Lung (tissue), 12 donors: Measurements from ENCODE around the gene TVP23C. TPM values are rescaled to one million over a fixed set of nuclear protein-coding genes. Genes with fewer than 3 reads are reported as not detected.

ENCODE experiments used
- ATAC-seq: fragments of 200-7000 bp; cut with Tn5 transposase; one replicate; pipeline ENCODE4 v1.9.1; 2020; ENCODE audit warnings: moderate number of reproducible peaks; ENCODE audit not compliant: insufficient read depth, low FRiP score
- DNase-seq, 3 donors: peaks; one replicate each; pipeline ENCODE4 v3.0.0-alpha.2; 2013 to 2017
- H3K27ac ChIP-seq, 2 donors: one replicate each; pipeline ENCODE4 v1.5.1; 2013; ENCODE audit warnings: mild to moderate bottlenecking in 2 of 2, moderate library complexity in 2 of 2, control low read depth in 1 of 2, inconsistent platforms in 1 of 2, low read depth in 1 of 2, low read length in 1 of 2
- H3K27me3 ChIP-seq, 3 donors: one replicate each; pipeline ENCODE4 v1.5.1; 2013; ENCODE audit warnings: low read length in 2 of 3; ENCODE audit not compliant: control insufficient read depth in 3 of 3, insufficient read depth in 3 of 3
- H3K36me3 ChIP-seq, 4 donors: one replicate each; pipeline ENCODE4 v1.5.1; 2013; ENCODE audit warnings: low read length in 4 of 4, mild to moderate bottlenecking in 1 of 4, moderate library complexity in 1 of 4; ENCODE audit not compliant: control insufficient read depth in 4 of 4, insufficient read depth in 4 of 4
- H3K4me1 ChIP-seq, 5 donors: one replicate each; pipeline ENCODE4 v1.5.1; 2013; ENCODE audit warnings: low read length in 5 of 5, mild to moderate bottlenecking in 2 of 5, moderate library complexity in 1 of 5; ENCODE audit not compliant: control insufficient read depth in 5 of 5, insufficient read depth in 5 of 5
- H3K4me3 ChIP-seq: one replicate; pipeline ENCODE4 v1.5.1; 2013; ENCODE audit warnings: mild to moderate bottlenecking, control low read depth, moderate library complexity
- H3K9ac ChIP-seq, 2 donors: one replicate each; pipeline ENCODE4 v1.5.1; 2013; ENCODE audit warnings: low read length in 2 of 2, control low read depth in 1 of 2; ENCODE audit not compliant: insufficient read depth in 1 of 2
- H3K9me3 ChIP-seq, 4 donors: one replicate each; pipeline ENCODE4 v1.5.1; 2013; ENCODE audit warnings: low read length in 3 of 4, mild to moderate bottlenecking in 1 of 4, moderate library complexity in 1 of 4; ENCODE audit not compliant: control insufficient read depth in 4 of 4, insufficient read depth in 3 of 4
- CTCF ChIP-seq: IDR thresholded peaks from 2 replicates; pipeline ENCODE4 v1.5.1; 2012; ENCODE audit warnings: mild to moderate bottlenecking; ENCODE audit errors: control extremely low read depth, extremely low read depth
- whole genome bisulfite sequencing, 2 donors: extraction: QIAGEN DNeasy Blood & Tissue Kit; methylation state at CpG; one replicate each; pipeline ENCODE4 v1.1.7; 2013; 5-methylcytosine and 5-hydroxymethylcytosine counted together
- polyA plus RNA-seq, 2 donors: library from polyadenylated mRNA; stranded (reverse); fragments of 200-250 nt; gene quantifications; one replicate each; pipeline ENCODE4 v1.2.1, GENCODE V29; 2013
- total RNA-seq, 2 donors: library from RNA; depleted of rRNA in 1 of 2; stranded (reverse); fragments of >200 nt in 1 of 2; gene quantifications; one replicate each; pipeline ENCODE4 v1.2.1, GENCODE V29; 2014 to 2021
- donor health status: control.
- donor health status: control.
- donor health status: Bipolar disorder and iron deficiency.
- donor health status: healthy.
- donor health status: DM: yes; HTN: yes; CAD: no.

The TVP23C gene
- total and polyA plus RNA-seq, 4 donors, result 2.7 to 80.8 (median 13.0) TPM

GRCh38 chr17:15454346-15454745 lies 108.9 kb downstream of the TVP23C start:
- Histone ChIP-seq H3K9ac (no peak overlapping the region), H3K4me3 (no peak overlapping the region), H3K27me3 (no peaks in the 10 kb centered on the region), H3K9me3 (no peaks in the 10 kb centered on the region), H3K36me3 (peaks cover 0 to 2% (median 0%) of the 10 kb centered on the region in 4 donors), H3K4me1 (peaks cover 2 to 43% (median 16%) of the 10 kb centered on the region in 5 donors), H3K27ac (peak overlapping the region in 1 of 2 donors; percentile 49)
- DNase-seq, result peak; percentile 55 to 83 (median 72)
- WGBS, 2 donors, result 90 to 91% methylated on average over 5 of the region's 5 CpGs
- ATAC-seq, result no peak
- no peak for TF ChIP-seq CTCF

- no peak overlapping the region for H3K4me3 ChIP-seq
- no peak for TF ChIP-seq CTCF
- H3K27me3 ChIP-seq, result no peaks in the 10 kb centered on the region
- DNase-seq (no peak), ATAC-seq (no peak)
- 90 to 92% methylated on average over 3 of the region's 3 CpGs for WGBS, 2 donors
- H3K9ac ChIP-seq, result no peak overlapping the region
- H3K9me3 ChIP-seq, result no peaks in the 10 kb centered on the region
- H3K27ac ChIP-seq, result peak overlapping the region in 1 of 2 donors; percentile 49
- peaks cover 0 to 2% (median 0%) of the 10 kb centered on the region in 4 donors for H3K36me3 ChIP-seq
- peaks cover 2 to 43% (median 16%) of the 10 kb centered on the region in 5 donors for H3K4me1 ChIP-seq
These were observed 109.5 kb downstream of the TVP23C start for GRCh38 chr17:15453782-15454181.

GRCh38 chr17:15453246-15453645 lies 110.0 kb downstream of the TVP23C start:
- no peak for DNase-seq
- no peak overlapping the region for H3K4me3 ChIP-seq
- 79 to 95% methylated on average over 4 of the region's 4 CpGs for WGBS, 2 donors
- no peak for ATAC-seq
- no peak overlapping the region for H3K27ac ChIP-seq
- peaks cover 0 to 2% (median 0%) of the 10 kb centered on the region in 4 donors for H3K36me3 ChIP-seq
- H3K27me3 ChIP-seq, result no peaks in the 10 kb centered on the region
- no peaks in the 10 kb centered on the region for H3K9me3 ChIP-seq
- no peak for TF ChIP-seq CTCF
- no peak overlapping the region for H3K9ac ChIP-seq
- H3K4me1 ChIP-seq, result peaks cover 7 to 43% (median 15%) of the 10 kb centered on the region in 5 donors

- Histone ChIP-seq H3K27me3 (no peaks in the 10 kb centered on the region), H3K4me3 (no peak overlapping the region), H3K9ac (no peak overlapping the region), H3K27ac (no peak overlapping the region), H3K4me1 (peaks cover 7 to 38% (median 10%) of the 10 kb centered on the region in 5 donors), H3K36me3 (peaks cover 0 to 2% (median 0%) of the 10 kb centered on the region in 4 donors), H3K9me3 (no peaks in the 10 kb centered on the region)
- 37 to 87% methylated on average over 1 of the region's 1 CpG for WGBS, 2 donors
- no peak for TF ChIP-seq CTCF
- DNase-seq (no peak), ATAC-seq (no peak)
These were observed 110.5 kb downstream of the TVP23C start for GRCh38 chr17:15452746-15453145.
